Femur (tissue), 1 donor: ENCODE data around the gene PDE7B.
A peak's percentile ranks its signal among the peaks of the same experiment; 100 is the strongest.
"Not testable (repeated sequence)": the region's sequence is repeated elsewhere in the genome, so short reads cannot be mapped to it uniquely, and the experiment has no call there.

Experiments
- DNase-seq: peaks from one replicate; pipeline ENCODE4 v3.0.0-alpha.2; 2017

PDE7B gene

GRCh38 chr6:136077834-136078576, 226.5 kb downstream of the PDE7B start:
- DNase-seq, result no peak

GRCh38 chr6:136079701-136080565, 228.4 kb downstream of the PDE7B start:
- no peak for DNase-seq

DNA sequence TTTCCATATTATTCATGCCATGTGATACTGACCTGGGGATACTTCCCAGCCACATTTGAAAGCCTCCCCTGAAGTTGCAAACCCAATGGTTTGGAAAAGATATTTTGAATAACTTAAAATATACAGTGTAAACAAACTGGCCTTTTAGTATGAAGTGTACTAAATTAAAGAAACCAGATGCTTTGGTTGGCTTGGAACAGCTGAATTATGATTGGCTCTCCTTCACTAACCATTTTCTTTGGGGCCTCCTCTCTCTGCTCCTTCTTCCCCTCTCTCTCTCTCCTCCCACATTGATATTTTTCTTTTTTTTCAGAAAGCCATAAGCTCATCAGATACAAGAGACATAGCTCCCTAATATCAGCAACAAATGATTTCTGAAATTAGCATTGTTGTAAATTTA, 232.0 kb downstream of the PDE7B start:
- DNase-seq, result no peak

DNA sequence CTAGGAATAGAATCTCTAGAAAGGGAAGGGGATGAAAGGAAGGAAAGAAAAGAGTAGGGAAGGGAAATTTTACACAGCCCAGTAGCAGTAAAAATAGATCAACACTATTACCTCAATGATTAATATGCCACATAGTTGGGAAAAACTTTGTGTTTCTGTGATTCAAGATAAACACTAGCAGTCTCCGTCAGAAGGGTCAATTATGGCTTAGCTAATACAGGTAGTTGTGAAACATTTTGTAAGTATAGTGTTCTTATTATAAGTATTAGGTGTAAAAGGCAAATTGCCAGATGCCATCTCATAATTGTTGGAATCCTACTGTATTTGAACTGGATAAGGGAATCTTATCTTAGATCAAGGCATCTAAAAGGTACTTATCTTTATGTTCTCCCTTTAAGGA, 232.9 kb downstream of the PDE7B start:
- DNase-seq, result no peak

DNA sequence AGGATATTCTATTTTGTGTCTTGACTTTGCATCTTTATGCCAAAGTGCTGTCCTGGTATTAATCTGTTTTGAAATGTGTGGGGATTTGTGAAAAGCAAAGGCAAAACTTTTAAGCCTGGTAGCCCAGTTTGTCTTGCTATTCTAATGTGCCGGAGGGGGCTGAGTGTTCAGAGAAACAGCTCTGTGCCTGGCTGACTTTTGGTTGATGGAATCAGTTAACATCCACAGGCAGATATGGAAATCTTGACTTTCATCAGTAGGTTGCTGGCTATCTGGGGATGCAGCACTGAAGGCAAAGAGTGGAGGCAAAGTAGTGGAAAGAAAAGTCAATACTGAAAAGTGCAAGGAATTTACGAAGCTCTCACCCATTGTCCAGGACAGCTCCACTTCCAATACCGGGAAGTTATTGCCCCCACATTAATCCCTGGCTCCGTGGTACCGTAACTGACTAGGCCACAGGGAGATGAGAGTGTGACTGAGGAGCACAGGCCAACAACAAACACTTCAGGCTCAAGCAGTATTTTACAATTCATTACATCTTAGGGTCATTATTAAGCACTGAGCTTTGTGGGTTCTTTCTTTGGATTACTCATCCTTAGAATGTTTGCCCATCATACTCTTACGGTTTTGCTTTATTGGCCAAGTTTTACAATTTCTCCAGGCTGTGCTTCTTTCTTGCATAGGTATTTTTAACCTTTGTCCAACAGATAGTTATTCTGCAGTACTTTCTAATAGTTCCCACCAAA, 234.0 kb downstream of the PDE7B start:
- no peak for DNase-seq

DNA sequence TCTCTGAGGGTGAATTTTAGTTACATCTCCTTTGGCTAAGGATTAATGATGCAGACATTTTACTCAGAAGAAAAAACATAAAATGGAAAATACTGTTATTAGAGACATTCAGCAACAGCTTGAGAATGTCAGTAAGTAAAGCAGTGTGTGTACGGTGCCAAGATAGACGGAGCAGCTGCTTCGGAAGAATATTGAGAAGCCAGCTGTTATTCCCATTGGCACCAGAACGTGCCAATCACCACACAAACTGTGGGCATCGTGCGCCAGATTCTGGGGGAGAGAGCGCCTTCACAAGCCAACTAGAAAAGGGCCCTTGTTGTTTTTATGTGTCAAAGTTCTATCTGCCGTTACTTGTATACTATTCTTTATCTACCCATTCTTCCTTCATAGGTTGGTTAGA, 235.2 kb downstream of the PDE7B start:
- peak; percentile 83 for DNase-seq

DNA sequence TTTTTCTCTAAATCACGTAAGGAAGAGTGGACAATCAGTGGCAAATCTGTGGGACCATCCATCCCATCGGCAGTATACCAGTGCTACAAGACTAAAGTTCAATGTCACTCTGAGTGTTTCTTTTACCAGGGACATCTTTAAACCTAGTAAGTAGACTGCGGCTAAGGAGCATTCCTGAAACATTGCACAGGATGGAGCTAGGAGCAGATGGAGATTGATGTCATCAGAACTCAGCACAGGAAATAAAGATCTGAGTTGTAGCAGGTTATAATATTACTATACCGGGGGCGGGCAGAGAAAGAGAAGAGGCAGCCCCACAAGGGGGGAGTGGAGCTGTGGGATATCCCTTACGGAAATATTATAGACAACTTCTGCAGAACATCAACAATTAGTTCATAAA, 236.5 kb downstream of the PDE7B start:
- no peak for DNase-seq

GRCh38 chr6:136088693-136089092, 237.2 kb downstream of the PDE7B start:
- no peak for DNase-seq

GRCh38 chr6:136089876-136090275, 238.4 kb downstream of the PDE7B start:
- no peak for DNase-seq

DNA sequence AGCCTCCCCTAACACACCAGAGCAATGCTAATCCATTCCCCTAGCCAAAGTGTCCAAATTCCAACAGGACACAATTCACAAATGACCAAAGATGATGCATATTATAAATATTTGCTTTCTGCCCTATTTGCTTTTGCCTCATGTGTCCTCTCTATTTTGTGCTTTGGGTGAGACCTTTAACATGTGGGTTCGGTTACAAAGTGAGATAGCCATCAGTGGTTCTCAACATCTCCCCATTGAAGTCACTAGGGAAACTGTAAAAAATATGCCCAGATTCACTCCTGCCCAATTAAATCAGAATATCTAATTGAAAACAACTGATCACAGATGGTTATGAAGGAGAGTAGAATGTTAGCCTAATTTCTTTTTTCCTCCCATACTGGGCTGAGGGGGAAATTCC, 239.4 kb downstream of the PDE7B start:
- no peak for DNase-seq

DNA sequence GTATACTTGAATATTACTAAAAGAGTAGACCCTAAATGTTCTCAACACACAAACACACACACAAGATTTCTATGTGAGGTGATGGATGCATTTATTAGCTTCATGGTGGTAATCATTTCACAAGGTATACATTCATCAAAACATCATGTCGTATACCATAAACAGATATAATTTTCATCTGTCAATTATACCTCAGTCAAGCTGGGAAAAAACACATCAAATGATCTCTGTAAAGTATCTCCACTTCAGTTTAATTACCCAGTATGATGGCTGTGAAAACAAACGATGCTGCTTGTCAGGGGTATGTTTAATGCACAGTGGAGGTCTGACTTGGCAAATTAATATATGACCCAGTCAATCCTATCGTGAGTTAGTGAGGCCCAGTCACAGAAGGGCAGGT, 241.4 kb downstream of the PDE7B start:
- no peak for DNase-seq

DNA sequence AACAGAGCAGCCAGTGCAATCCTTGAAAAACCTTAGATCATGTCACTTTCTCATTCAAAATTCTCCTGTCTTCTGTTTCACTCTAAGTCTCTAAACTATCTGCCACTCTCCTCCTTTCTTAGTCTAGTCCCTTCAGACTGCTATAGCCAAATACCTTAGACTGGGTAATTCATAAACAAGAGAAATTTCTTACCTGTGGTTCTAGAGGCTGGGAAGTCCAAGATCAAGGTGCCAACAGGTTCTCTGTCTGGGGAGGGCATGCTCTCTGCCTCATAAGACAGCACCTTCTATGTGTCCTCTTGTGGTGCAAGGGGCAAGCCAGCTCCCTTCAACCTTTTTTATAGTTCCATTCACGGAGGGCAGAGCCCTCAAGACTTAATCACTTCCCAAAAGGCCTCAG, 242.3 kb downstream of the PDE7B start:
- DNase-seq, result no peak

DNA sequence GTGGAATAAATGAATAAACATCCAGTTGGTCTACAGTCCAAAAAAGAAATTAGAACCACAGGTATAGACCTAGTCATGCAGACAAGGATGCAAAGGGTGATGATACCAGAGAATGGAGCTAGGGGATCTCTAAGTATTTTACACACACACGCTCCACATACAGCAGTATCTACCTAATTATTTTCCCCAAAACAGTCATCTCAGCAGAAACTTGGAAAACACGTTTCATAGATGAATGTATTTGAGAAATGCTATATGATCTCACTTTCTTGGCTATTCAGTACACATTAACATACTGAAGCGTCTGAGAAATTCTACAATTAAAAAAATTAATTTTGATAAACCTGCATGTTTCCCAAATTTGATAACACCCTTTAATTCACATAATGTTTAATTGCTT, 243.3 kb downstream of the PDE7B start:
- no peak for DNase-seq

- peak; percentile 23 for DNase-seq
Observed at GRCh38 chr6:136095986-136096385, 244.5 kb downstream of the PDE7B start.

- DNase-seq, result no peak
Observed at GRCh38 chr6:136102991-136103688, 251.6 kb downstream of the PDE7B start.

- no peak for DNase-seq
Observed at GRCh38 chr6:136103763-136104311, 252.3 kb downstream of the PDE7B start.

- DNase-seq, result no peak
Observed at GRCh38 chr6:136104556-136104955, 253.1 kb downstream of the PDE7B start.

DNA sequence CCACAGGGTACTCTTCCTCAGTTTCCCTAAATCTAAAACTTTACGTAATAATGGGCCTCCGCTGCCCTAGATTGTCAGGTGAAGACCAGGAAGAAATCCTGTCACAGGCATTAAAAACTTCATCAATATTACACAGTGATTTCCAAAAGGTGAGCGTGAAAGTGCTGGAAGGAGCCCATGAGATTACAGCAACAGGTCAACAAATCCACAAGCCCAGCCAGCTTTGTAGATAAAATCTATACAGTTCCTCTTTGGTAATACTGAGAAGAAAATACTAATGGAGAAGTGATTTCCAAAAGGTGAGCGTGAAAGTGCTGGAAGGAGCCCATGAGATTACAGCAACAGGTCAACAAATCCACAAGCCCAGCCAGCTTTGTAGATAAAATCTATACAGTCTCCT, 254.3 kb downstream of the PDE7B start:
- not testable (repeated sequence) for DNase-seq

DNA sequence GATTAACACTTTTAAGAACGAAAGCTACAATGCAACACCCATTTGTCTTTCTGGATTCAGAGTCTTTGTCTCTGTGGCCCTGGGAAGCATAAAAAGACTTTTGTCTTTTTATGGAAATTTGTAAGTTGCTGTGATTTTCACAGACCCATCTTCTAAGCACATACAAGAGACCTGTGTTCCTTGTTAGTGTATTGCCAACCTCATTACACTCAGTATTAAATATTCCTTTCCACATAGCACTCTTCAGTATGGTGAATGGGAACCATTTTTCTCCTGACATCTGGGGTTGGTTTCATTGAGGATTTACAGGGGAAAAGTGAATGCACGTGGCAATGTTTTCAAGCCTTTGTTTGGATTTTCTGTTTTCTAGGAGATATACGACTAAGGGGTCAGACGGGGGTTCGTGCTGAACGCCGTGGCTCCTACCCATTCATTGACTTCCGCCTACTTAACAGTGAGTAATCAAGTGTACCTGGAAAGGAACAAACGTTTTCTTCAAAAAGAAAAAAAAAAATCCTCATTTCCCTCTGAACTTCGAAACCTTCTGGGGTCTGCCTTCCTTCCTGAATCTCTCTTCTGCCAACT, 257.0 kb downstream of the PDE7B start:
- no peak for DNase-seq

GRCh38 chr6:136111831-136112230, 260.3 kb downstream of the PDE7B start:
- no peak for DNase-seq

DNA sequence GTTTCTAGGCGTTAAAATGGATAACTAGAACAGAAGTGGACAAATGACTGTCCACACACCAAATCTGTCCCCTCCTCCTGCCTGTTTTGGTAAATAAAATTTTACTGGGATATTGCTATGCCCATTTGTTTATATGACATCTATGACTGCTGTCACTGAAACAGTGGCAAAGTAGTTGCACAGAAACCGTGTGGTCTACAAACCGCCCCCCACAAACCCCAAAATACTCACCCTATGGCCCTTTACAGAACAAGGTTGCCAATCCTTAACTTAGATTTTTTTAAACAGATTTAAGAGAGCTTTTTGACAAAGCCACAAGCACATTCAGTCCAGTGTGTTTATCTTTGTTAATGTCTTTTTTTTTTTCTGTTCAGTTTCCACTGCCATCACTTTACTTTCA, 260.8 kb downstream of the PDE7B start:
- no peak for DNase-seq

- peak; percentile 75 for DNase-seq
Observed at GRCh38 chr6:136113736-136114173, 262.3 kb downstream of the PDE7B start.
